ENCODE results near the gene ACAP2. TPM values are rescaled to one million over a fixed set of nuclear protein-coding genes. Genes with fewer than 3 reads are reported as not detected.

Gene ACAP2
- total RNA-seq, 4 donors from 2014 or later = 41.9 to 53.2 (median 48.0) TPM

DNA sequence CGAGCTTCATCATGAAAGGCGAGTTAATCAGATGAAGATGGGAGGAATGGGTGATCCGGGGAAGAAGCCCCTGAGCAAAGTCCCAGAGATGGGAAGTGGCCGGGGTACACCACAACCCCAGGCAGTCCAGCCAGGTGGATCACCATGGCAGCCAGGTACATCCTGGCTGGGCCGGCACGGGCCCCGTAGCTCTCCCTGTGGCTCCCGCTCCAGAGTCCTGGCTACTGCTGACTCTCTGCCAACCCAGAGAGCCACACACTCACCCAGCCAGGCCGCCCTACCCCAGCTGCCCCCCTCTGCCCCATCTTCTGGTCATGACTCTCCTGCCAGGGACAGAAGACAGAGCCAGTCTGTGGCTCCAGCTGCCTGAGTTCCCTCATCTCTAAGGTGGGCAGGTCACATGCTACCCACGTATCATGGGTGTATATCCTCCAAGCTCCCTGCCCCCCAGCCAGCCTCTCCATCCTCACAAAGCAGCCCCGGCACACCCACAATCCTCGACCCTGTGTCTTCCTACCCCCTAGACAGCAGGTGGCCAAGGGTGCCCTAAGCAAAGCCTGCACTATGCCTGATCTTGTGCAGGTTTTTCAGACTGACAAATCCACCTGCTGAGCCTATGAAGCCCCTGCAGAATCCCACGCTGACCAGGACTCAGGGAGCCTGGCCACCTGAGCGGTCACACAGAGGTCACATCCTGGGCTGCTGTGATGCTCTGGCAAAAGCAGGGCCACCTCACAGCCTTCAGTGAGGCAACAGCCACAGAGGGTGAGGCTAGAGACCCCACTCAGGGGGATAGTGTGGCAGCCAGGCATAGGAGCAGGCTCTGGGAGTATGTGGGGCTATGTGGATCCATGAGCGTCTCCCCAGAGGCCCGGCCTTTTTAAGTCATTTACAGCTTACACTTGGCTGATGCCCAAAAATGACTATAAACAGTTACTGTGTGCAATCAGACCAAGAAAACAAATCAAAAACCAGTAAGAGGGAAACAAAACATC, 185.1 kb downstream of the ACAP2 start:
- H3K36me3 ChIP-seq = peaks cover 3% of the 10 kb centered on the region
- H3K4me1 ChIP-seq = peaks cover 41% of the 10 kb centered on the region
- 88% methylated on average over 15 of the region's 16 CpGs for WGBS
- TF ChIP-seq, protein P1, sequence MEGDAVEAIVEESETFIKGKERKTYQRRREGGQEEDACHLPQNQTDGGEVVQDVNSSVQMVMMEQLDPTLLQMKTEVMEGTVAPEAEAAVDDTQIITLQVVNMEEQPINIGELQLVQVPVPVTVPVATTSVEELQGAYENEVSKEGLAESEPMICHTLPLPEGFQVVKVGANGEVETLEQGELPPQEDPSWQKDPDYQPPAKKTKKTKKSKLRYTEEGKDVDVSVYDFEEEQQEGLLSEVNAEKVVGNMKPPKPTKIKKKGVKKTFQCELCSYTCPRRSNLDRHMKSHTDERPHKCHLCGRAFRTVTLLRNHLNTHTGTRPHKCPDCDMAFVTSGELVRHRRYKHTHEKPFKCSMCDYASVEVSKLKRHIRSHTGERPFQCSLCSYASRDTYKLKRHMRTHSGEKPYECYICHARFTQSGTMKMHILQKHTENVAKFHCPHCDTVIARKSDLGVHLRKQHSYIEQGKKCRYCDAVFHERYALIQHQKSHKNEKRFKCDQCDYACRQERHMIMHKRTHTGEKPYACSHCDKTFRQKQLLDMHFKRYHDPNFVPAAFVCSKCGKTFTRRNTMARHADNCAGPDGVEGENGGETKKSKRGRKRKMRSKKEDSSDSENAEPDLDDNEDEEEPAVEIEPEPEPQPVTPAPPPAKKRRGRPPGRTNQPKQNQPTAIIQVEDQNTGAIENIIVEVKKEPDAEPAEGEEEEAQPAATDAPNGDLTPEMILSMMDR (IDR thresholded peaks at IDR 0.05) = no peak
- TF ChIP-seq POLR2AphosphoS5 (IDR thresholded peaks at IDR 0.05) = no peak
- no peak for TF ChIP-seq EP300 (IDR thresholded peaks at IDR 0.05)
- no peak for TF ChIP-seq POLR2A (IDR thresholded peaks at IDR 0.05)
- no peak overlapping the region for H3K4me3 ChIP-seq
- DNase-seq (ENCODE audit: low spot score in 2 of 2) = no peak
- H3K9me3 ChIP-seq = no peaks in the 10 kb centered on the region
- peak overlapping the region; percentile 89 for H3K27ac ChIP-seq
- no peaks in the 10 kb centered on the region for H3K27me3 ChIP-seq

DNA sequence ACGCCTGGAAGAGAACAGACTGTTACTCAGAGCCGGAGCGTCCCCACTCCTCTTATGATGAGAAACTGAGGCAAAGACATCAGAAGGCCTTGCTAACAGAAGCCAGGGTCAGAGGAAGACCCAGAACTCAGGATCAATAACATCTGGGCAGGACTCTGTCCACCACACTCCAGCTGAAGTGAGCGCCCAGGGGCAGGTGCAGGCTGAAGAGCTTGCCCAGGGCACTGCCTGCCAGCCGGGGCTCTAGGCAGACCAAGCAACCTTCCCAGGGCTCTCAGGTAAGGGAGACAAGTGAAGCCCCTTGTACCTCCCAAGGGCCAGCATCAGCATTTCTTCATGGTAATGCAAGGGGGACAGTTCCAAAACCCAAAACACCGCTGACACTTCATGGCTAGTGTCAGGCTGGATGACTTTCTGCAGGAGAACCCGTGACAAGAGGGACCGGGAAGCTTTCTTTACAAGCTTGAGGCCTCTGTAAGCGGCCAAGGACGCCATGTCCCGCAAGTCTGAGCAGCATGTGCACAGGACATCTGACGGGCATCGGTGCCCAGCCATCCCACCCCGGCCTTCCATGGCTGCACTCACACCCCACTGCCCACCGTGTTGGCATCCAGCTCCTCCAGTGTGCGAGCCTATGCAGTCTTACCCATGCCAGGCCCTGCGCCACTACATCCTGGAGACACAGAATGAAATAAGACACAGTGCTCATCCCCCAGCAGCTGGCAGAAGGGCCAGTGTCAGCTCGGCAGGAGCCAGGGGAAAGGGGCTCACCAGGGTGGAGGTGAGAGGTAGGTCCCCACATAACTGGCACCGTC, 186.0 kb downstream of the ACAP2 start:
- H3K27ac ChIP-seq = no peak overlapping the region
- H3K36me3 ChIP-seq = peaks cover 3% of the 10 kb centered on the region
- peaks cover 42% of the 10 kb centered on the region for H3K4me1 ChIP-seq
- H3K9me3 ChIP-seq = no peaks in the 10 kb centered on the region
- H3K27me3 ChIP-seq = no peaks in the 10 kb centered on the region
- WGBS = 96% methylated on average over 19 of the region's 19 CpGs
- H3K4me3 ChIP-seq = no peak overlapping the region
- TF ChIP-seq, protein P1 (IDR thresholded peaks at IDR 0.05) = no peak
- TF ChIP-seq POLR2A (IDR thresholded peaks at IDR 0.05) (no peak), EP300 (IDR thresholded peaks at IDR 0.05) (no peak), POLR2AphosphoS5 (IDR thresholded peaks at IDR 0.05) (no peak)
- DNase-seq (ENCODE audit: low spot score in 2 of 2) = no peak

DNA sequence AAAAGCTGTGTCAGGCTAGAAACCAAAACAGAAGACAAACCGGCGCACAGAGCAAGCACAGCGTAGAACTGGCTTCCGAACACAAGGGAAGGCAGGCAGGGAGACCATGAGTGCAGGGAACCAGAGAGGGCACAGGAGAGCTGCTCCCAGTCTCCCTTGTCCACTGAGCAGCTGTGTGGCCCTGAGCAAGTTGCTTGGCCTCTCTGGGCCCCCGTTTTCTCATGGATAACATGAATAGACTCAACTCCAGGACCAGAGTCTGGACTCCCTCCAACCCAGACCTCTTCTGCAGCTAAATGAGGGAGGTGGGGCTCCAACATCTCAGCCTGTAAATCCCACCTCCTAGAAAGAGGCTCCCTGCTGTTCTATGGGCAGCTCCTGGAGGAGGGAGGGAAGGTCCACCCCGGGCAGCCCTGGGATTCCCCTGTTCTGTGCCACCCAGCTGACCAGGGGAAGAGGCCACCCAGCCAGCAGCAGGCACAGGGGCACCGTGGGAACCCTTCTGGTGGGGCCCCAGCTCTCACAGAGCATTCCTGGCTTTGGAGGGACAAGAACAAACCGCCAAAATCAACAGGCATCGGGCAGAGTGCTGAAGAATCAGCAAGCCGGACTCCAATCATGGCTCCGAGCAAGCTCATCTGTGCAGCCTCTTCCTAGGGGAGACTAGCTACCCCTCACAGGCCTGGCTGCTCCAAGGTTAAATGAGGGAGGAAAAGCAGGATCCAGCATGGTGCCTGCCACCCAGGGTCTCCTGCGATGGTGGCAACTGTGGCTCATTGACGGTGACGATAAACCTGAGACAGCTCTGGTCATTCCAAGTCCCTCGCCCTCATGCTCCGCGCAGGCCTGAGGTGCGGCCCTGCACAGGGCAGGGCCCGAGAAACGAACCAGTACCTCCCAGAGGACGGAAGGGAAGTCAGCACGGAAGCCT, 187.0 kb downstream of the ACAP2 start:
- Histone ChIP-seq H3K9me3 (no peaks in the 10 kb centered on the region), H3K4me3 (no peak overlapping the region), H3K27me3 (no peaks in the 10 kb centered on the region), H3K27ac (no peak overlapping the region), H3K4me1 (peaks cover 40% of the 10 kb centered on the region), H3K36me3 (peaks cover 3% of the 10 kb centered on the region)
- 95% methylated on average over 20 of the region's 22 CpGs for WGBS
- no peak for DNase-seq (ENCODE audit: low spot score in 2 of 2)
- TF ChIP-seq, protein P1 (IDR thresholded peaks at IDR 0.05) = no peak
- TF ChIP-seq EP300 (IDR thresholded peaks at IDR 0.05) (no peak), POLR2A (IDR thresholded peaks at IDR 0.05) (no peak), POLR2AphosphoS5 (IDR thresholded peaks at IDR 0.05) (no peak)

DNA sequence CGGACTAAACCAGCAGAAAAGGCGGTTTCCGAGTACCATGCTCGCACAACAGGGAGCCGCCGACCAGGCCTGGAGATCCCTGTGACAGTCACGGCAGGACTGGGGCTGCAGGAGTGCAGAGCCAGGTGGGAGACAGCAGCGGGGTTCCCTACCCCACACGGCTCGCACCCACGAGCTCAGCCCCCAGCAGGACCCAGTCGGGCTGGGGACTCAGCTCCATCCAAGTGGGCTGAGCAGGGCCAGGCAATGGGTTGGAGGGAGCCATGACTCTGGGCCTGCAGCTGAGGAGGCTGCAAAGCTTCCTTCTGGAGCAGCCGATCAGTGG, 187.7 kb downstream of the ACAP2 start:
- no peaks in the 10 kb centered on the region for H3K27me3 ChIP-seq
- no peak overlapping the region for H3K27ac ChIP-seq
- TF ChIP-seq EP300 (IDR thresholded peaks at IDR 0.05) (no peak), POLR2AphosphoS5 (IDR thresholded peaks at IDR 0.05) (no peak), POLR2A (IDR thresholded peaks at IDR 0.05) (no peak)
- TF ChIP-seq, protein P1 (IDR thresholded peaks at IDR 0.05) = no peak
- H3K9me3 ChIP-seq = no peaks in the 10 kb centered on the region
- peaks cover 3% of the 10 kb centered on the region for H3K36me3 ChIP-seq
- DNase-seq (ENCODE audit: low spot score in 2 of 2) = no peak
- peaks cover 33% of the 10 kb centered on the region for H3K4me1 ChIP-seq
- no peak overlapping the region for H3K4me3 ChIP-seq
- 94% methylated on average over 12 of the region's 13 CpGs for WGBS

All from suprapubic skin (tissue), 4 donors.